Tibial nerve (tissue), 4 donors: ENCODE data around the gene HTR1D. TPM values are rescaled to one million over a fixed set of nuclear protein-coding genes. Genes with fewer than 3 reads are reported as not detected.

Experiments
- DNase-seq, 2 donors: peaks; one replicate each; pipeline ENCODE4 v3.0.0-alpha.2; 2019; ENCODE audit warnings: low spot score in 2 of 2
- H3K27ac ChIP-seq, 4 donors: fragments of 200-600 bp; sonication (generic) in 3 of 4; one replicate each; pipeline ENCODE4 v1.5.1; 2017 to 2019; ENCODE audit warnings: mild to moderate bottlenecking in 1 of 4
- H3K27me3 ChIP-seq, 2 donors: fragments of 200-600 bp; sonication (generic) in 1 of 2; one replicate each; pipeline versions ENCODE4 v1.5.1 to v1.6.0; 2017 to 2019
- H3K36me3 ChIP-seq, 3 donors: fragments of 200-600 bp; sonication (generic); one replicate each; pipeline ENCODE4 v1.5.1; 2018 to 2019
- H3K4me1 ChIP-seq, 4 donors: fragments of 200-600 bp; sonication (generic) in 3 of 4; one replicate each; pipeline ENCODE4 v1.5.1; 2017 to 2019
- H3K4me3 ChIP-seq, 4 donors: fragments of 200-600 bp; sonication (generic) in 3 of 4; one replicate each; pipeline ENCODE4 v1.5.1; 2017 to 2019; ENCODE audit warnings: mild to moderate bottlenecking in 1 of 4, moderate library complexity in 1 of 4
- H3K9me3 ChIP-seq, 4 donors: fragments of 200-600 bp; sonication (generic) in 3 of 4; one replicate each; pipeline ENCODE4 v1.5.1; 2017 to 2019
- CTCF ChIP-seq, 5 experiments: fragments of 200-600 bp in 3 of 5; fragments of 450-650 bp in 2 of 5; sonication (generic) in 3 of 5; IDR thresholded peaks; one replicate each; pipeline ENCODE4 v1.5.1; 2016 to 2019; ENCODE audit warnings: antibody characterized with exemption in 5 of 5, mild to moderate bottlenecking in 3 of 5, moderate library complexity in 2 of 5
- EP300 ChIP-seq, 2 donors: sonication (generic); formaldehyde crosslinking; IDR thresholded peaks; one replicate each; pipeline ENCODE4 v1.6.1; 2017; ENCODE audit warnings: antibody characterized with exemption in 2 of 2, mild to moderate bottlenecking in 1 of 2
- POLR2A ChIP-seq, 2 donors: fragments of 450-650 bp; IDR thresholded peaks; one replicate each; pipeline ENCODE4 v1.6.1; 2017; ENCODE audit warnings: antibody characterized with exemption in 2 of 2, mild to moderate bottlenecking in 2 of 2, moderate library complexity in 2 of 2
- WGBS, 2 donors: methylation state at CpG; one replicate each; pipeline ENCODE4 v1.1.5; 2018; 5-methylcytosine and 5-hydroxymethylcytosine counted together
- total RNA-seq, 4 donors: library from RNA; depleted of rRNA; stranded (reverse); fragments of >200 nt; gene quantifications; one replicate each; pipeline ENCODE4 v1.1.0, GENCODE V29; 2016

HTR1D gene
- total RNA-seq, 4 donors from 2014 or later: 0.30 to 2.4 (median 0.63) TPM; not detected in 1

- Histone ChIP-seq H3K9me3 (no peaks in the 10 kb centered on the region), H3K36me3 (no peaks in the 10 kb centered on the region), H3K4me3 (peak overlapping the region; percentile 57 to 87 (median 72)), H3K27ac (peak overlapping the region; percentile 56 to 91 (median 88)), H3K4me1 (peaks cover 0 to 45% (median 13%) of the 10 kb centered on the region in 4 donors), H3K27me3 (no peaks in the 10 kb centered on the region)
- TF ChIP-seq CTCF (IDR thresholded peaks at IDR 0.05) (no peak), POLR2A (IDR thresholded peaks at IDR 0.05) (no peak), EP300 (IDR thresholded peaks at IDR 0.05) (no peak)
- no peak for DNase-seq
- WGBS, 2 donors: 1 to 3% methylated on average over 7 to 24 of the region's 49 CpGs
Measured at GRCh38 chr1:23168079-23168444, 49.2 kb downstream of the HTR1D start.

DNA sequence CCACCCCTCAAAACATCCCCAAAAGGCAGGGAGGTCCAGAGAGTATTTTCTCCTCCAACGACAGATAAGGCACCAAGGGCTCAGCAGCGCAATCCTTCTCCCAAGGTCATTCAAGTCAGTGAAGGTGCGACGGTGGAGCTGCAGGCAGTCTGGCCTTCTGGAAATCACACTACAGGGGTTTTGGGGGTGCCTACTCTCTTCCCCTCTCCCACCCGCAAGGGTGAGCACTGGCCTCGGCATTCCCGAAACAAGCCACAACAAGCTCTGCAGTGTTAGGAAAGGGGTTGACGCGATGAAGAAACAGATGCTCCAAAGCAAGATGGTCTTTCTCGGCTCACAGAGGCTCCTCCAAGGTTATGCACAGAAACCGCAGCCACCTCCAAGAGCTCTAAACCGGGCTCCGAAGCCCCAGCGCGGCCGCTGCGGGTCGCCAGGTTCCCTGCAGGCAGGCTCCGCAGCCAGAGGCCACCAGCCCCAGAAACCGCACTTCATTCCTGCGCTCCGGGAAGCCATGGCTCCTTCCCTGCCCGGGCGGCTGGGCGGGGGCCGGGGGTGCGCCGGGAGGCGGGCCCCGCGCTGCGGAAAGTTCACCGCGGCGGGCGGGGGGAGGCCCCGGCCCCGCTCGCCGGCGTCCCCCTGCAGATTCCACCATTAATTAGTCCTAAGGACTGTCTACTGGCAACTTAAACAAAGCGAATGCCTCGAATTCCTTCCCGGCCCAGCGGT, 49.8 kb downstream of the HTR1D start:
- DNase-seq: no peak
- peak in 1 of 5 experiments; percentile 9 for TF ChIP-seq CTCF (IDR thresholded peaks at IDR 0.05)
- no peak for TF ChIP-seq POLR2A (IDR thresholded peaks at IDR 0.05)
- peak overlapping the region; percentile 57 to 87 (median 72) for H3K4me3 ChIP-seq
- 1 to 2% methylated on average over 22 to 29 of the region's 45 CpGs for WGBS, 2 donors
- H3K9me3 ChIP-seq: no peaks in the 10 kb centered on the region
- H3K4me1 ChIP-seq: peaks cover 0 to 51% (median 13%) of the 10 kb centered on the region in 4 donors
- H3K27me3 ChIP-seq: no peaks in the 10 kb centered on the region
- peak overlapping the region; percentile 63 to 91 (median 88) for H3K27ac ChIP-seq
- no peaks in the 10 kb centered on the region for H3K36me3 ChIP-seq

- Histone ChIP-seq H3K36me3 (no peaks in the 10 kb centered on the region), H3K4me3 (peak overlapping the region in 3 of 4 donors; percentile 70 to 87 (median 74)), H3K4me1 (peaks cover 0 to 51% (median 13%) of the 10 kb centered on the region in 4 donors), H3K27me3 (no peaks in the 10 kb centered on the region), H3K27ac (peak overlapping the region in 3 of 4 donors; percentile 88 to 91 (median 89)), H3K9me3 (no peaks in the 10 kb centered on the region)
- TF ChIP-seq CTCF (IDR thresholded peaks at IDR 0.05) (no peak), EP300 (IDR thresholded peaks at IDR 0.05) (no peak), POLR2A (IDR thresholded peaks at IDR 0.05) (no peak)
- no peak for DNase-seq
Measured at GRCh38 chr1:23166854-23167253, 50.4 kb downstream of the HTR1D start.

GRCh38 chr1:23163395-23163794, 53.9 kb downstream of the HTR1D start:
- TF ChIP-seq POLR2A (IDR thresholded peaks at IDR 0.05): no peak
- TF ChIP-seq CTCF (IDR thresholded peaks at IDR 0.05): no peak
- H3K9me3 ChIP-seq: no peaks in the 10 kb centered on the region
- no peak overlapping the region for H3K27ac ChIP-seq
- 68 to 77% methylated on average over 3 of the region's 3 CpGs for WGBS, 2 donors
- H3K27me3 ChIP-seq: no peaks in the 10 kb centered on the region
- DNase-seq: no peak
- no peak overlapping the region for H3K4me3 ChIP-seq
- peaks cover 0 to 53% (median 7%) of the 10 kb centered on the region in 4 donors for H3K4me1 ChIP-seq
- no peaks in the 10 kb centered on the region for H3K36me3 ChIP-seq

DNA sequence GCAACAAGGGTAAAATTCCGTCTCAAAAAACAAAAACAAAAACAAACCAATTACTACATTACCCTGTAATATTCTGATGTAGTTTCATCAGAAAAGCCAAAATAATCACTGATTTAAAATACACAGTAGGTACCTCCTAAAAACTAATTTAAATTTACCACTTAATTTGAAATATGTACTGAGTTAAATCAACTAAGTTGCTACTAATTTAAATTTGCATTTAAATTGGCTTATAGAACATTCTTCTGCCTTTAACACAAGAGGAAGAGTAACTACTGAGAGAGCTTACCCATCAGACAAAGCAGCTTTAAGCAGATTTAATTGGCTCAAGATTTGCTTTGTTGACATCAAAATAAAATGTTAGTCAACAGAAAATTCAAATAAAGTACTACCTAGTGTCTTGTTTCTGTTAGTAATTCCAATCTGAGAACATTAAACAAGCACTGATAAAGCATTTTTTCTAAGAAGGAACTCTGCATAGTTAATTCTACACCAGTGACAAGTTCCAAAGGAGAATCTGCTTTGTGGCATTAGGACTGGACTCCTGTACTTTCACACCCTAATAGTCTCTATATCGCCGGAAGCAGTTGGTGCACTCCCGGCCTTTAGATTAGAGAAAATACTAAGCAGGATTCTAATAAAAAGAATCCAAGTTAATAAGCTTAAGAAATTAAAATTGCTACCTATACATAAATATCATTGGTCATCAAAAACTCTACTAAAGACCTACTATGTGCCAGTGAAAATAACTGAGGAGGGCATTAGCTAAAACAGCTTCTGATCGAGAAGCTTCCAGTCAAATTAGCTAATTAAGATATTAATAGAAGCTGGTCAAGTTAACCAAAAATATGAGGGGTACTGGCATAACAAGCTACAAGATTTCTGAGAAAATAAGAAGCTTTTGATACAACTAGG, 57.1 kb downstream of the HTR1D start:
- WGBS, 2 donors: 84 to 89% methylated on average over 5 of the region's 5 CpGs
- no peak for DNase-seq
- Histone ChIP-seq H3K27me3 (no peaks in the 10 kb centered on the region), H3K4me1 (peaks cover 0 to 30% (median 3%) of the 10 kb centered on the region in 4 donors), H3K9me3 (no peaks in the 10 kb centered on the region), H3K36me3 (no peaks in the 10 kb centered on the region), H3K4me3 (no peak overlapping the region), H3K27ac (no peak overlapping the region)
- TF ChIP-seq EP300 (IDR thresholded peaks at IDR 0.05) (no peak), POLR2A (IDR thresholded peaks at IDR 0.05) (no peak), CTCF (IDR thresholded peaks at IDR 0.05) (no peak)
